Measurements from ENCODE around the gene PLAAT2.
"Not testable (repeated sequence)": the region's sequence is repeated elsewhere in the genome, so short reads cannot be mapped to it uniquely, and the experiment has no call there.

DNA sequence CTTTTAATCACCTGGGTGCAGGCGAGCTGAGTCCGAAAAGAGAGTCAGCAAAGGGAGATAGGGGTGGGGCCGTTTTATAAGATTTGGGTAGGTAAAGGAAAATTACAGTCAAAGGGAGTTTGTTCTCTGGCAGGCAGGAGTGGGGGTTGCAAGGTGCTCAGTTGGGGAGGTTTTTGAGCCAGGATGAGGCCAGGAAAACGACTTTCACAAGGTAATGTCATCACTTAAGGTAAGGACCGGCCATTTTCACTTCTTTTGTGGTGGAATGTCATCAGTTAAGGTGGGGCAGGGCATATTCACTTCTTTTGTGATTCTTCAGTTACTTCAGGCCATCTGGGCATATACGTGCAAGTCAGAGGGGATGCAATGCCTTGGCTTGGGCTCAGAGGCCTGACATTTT is 33.8 kb downstream of the PLAAT2 start:
- not testable (repeated sequence) for TF ChIP-seq TAF1 (IDR thresholded peaks at IDR 0.05; ENCODE audit: borderline replicate concordance, low read depth, low read length); REST (IDR thresholded peaks at IDR 0.05; ENCODE audit: low read depth, low read length); YY1 (IDR thresholded peaks at IDR 0.05; ENCODE audit: low read depth); PBX3 (IDR thresholded peaks at IDR 0.05); FOXJ3 (CRISPR knock-in tag; IDR thresholded peaks at IDR 0.05); MAX (IDR thresholded peaks at IDR 0.05; ENCODE audit: low read depth)
- TF ChIP-seq, protein P1, sequence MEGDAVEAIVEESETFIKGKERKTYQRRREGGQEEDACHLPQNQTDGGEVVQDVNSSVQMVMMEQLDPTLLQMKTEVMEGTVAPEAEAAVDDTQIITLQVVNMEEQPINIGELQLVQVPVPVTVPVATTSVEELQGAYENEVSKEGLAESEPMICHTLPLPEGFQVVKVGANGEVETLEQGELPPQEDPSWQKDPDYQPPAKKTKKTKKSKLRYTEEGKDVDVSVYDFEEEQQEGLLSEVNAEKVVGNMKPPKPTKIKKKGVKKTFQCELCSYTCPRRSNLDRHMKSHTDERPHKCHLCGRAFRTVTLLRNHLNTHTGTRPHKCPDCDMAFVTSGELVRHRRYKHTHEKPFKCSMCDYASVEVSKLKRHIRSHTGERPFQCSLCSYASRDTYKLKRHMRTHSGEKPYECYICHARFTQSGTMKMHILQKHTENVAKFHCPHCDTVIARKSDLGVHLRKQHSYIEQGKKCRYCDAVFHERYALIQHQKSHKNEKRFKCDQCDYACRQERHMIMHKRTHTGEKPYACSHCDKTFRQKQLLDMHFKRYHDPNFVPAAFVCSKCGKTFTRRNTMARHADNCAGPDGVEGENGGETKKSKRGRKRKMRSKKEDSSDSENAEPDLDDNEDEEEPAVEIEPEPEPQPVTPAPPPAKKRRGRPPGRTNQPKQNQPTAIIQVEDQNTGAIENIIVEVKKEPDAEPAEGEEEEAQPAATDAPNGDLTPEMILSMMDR (IDR thresholded peaks at IDR 0.05) = not testable (repeated sequence)
